Loucy (cell line): ENCODE measurements around the gene CFAP298.
A peak's percentile ranks its signal among the peaks of the same experiment; 100 is the strongest.
"Not testable (repeated sequence)": the region's sequence is repeated elsewhere in the genome, so short reads cannot be mapped to it uniquely, and the experiment has no call there.

Source experiments
- H2AFZ ChIP-seq: fragments of 200-600 bp; sonication (generic); 2 replicates; pipeline ENCODE4 v1.6.0; 2016; ENCODE audit warnings: antibody characterized with exemption, mild to moderate bottlenecking, low read length, moderate library complexity
- H3F3A ChIP-seq: fragments of 200-600 bp; 2 replicates; pipeline ENCODE4 v1.6.0; 2016; ENCODE audit warnings: antibody characterized with exemption, low read depth, mild to moderate bottlenecking
- H3K27me3 ChIP-seq: fragments of 200-600 bp; sonication (generic); 2 replicates; pipeline ENCODE4 v1.6.1; 2014; ENCODE audit warnings: low read length, mild to moderate bottlenecking; ENCODE audit not compliant: insufficient read depth, poor library complexity, severe bottlenecking
- H3K36me3 ChIP-seq: fragments of 200-600 bp; sonication (generic); 2 replicates; pipeline ENCODE4 v1.6.1; 2016; ENCODE audit warnings: low read length; ENCODE audit not compliant: insufficient read depth
- H3K4me1 ChIP-seq: fragments of 200-600 bp; sonication (generic); 2 replicates; pipeline ENCODE4 v1.5.1; 2014; ENCODE audit warnings: low read length, mild to moderate bottlenecking; ENCODE audit not compliant: insufficient read depth, poor library complexity, severe bottlenecking
- H3K4me2 ChIP-seq: fragments of 200-600 bp; sonication (generic); 2 replicates; pipeline ENCODE4 v1.6.0; 2014; ENCODE audit warnings: antibody characterized with exemption, low read length, low read depth, mild to moderate bottlenecking; ENCODE audit not compliant: poor library complexity, severe bottlenecking
- H3K4me3 ChIP-seq: fragments of 200-600 bp; sonication (generic); 2 replicates; pipeline ENCODE4 v1.5.1; 2014; ENCODE audit warnings: low read length, mild to moderate bottlenecking, mixed read lengths; ENCODE audit not compliant: poor library complexity, severe bottlenecking
- H3K79me2 ChIP-seq: fragments of 200-600 bp; sonication (generic); 2 replicates; pipeline ENCODE4 v1.6.1; 2014; ENCODE audit warnings: low read length; ENCODE audit not compliant: insufficient read depth
- H3K9ac ChIP-seq: fragments of 200-600 bp; sonication (generic); 2 replicates; pipeline ENCODE4 v1.6.0; 2014; ENCODE audit warnings: mild to moderate bottlenecking, low read depth, low read length, moderate library complexity; ENCODE audit not compliant: poor library complexity, severe bottlenecking
- H3K9me2 ChIP-seq: fragments of 200-600 bp; sonication (generic); replicated peaks from 2 replicates; pipeline ENCODE4 v1.6.1; 2016; ENCODE audit warnings: low read depth, low read length, mixed read lengths
- H3K9me3 ChIP-seq: fragments of 200-600 bp; sonication (generic); 2 replicates; pipeline ENCODE4 v1.6.1; 2014; ENCODE audit warnings: mild to moderate bottlenecking, antibody characterized with exemption, low read length, low read depth; ENCODE audit not compliant: insufficient read depth
- H4K20me1 ChIP-seq: fragments of 200-600 bp; sonication (generic); 2 replicates; pipeline ENCODE4 v1.6.0; 2014; ENCODE audit warnings: antibody characterized with exemption, low read length, mild to moderate bottlenecking; ENCODE audit not compliant: insufficient read depth, poor library complexity, severe bottlenecking
- EZH2phosphoT487 ChIP-seq: fragments of 200-600 bp; IDR thresholded peaks from 2 replicates; pipeline ENCODE4 v1.6.1; 2018; ENCODE audit warnings: antibody characterized with exemption, mild to moderate bottlenecking, moderate library complexity, borderline replicate concordance
- TF ChIP-seq, protein P1 (sequence below): fragments of 200-600 bp; sonication (generic); conservative IDR thresholded peaks from 2 replicates; pipeline ENCODE4 v1.5.1; 2014; ENCODE audit warnings: mild to moderate bottlenecking, antibody characterized with exemption, low read length

Gene CFAP298

DNA sequence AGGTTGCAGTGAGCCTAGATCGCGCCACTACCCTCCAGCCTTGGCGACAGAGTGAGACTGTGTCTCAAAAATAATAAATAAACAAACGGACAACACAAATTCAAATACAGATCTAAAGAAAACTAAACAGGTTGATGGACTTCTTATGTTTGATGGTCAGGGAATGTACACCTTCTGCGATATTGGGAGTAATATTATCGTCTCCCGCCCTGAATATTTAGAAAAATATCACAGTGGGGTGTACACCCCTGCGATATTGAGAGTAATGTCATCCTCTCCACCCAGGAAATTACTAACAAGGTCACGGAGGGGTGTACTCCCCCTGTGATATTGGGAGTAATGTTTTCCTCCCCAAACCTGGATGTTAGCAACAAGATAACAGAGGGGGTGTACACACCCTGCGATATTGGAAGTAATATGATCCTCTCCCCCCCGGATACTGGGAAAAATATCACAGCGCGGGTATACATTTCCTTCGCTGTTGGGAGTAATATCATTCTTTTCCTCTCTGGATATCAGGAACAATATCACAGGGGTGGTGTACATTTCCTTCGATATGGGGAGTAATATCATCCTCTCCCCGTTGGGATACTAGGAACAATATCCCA lies 1.4 kb upstream of the CFAP298 start:
- H2AFZ ChIP-seq, result peak overlapping the region; percentile 95; the same call in 1 of the 2 replicates
- peaks cover 15% of the 10 kb centered on the region for H3K4me1 ChIP-seq
- no peaks in the 10 kb centered on the region for H3K9me2 ChIP-seq
- peak overlapping the region; percentile 88 for H3K4me3 ChIP-seq
- peak overlapping the region; percentile 83 for H3K9ac ChIP-seq
- TF ChIP-seq, protein P1, sequence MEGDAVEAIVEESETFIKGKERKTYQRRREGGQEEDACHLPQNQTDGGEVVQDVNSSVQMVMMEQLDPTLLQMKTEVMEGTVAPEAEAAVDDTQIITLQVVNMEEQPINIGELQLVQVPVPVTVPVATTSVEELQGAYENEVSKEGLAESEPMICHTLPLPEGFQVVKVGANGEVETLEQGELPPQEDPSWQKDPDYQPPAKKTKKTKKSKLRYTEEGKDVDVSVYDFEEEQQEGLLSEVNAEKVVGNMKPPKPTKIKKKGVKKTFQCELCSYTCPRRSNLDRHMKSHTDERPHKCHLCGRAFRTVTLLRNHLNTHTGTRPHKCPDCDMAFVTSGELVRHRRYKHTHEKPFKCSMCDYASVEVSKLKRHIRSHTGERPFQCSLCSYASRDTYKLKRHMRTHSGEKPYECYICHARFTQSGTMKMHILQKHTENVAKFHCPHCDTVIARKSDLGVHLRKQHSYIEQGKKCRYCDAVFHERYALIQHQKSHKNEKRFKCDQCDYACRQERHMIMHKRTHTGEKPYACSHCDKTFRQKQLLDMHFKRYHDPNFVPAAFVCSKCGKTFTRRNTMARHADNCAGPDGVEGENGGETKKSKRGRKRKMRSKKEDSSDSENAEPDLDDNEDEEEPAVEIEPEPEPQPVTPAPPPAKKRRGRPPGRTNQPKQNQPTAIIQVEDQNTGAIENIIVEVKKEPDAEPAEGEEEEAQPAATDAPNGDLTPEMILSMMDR, result no peak
- no peak for TF ChIP-seq EZH2phosphoT487
- H3K4me2 ChIP-seq, result peak overlapping the region; percentile 86
- no peaks in the 10 kb centered on the region for H3K27me3 ChIP-seq
- no peaks in the 10 kb centered on the region for H3K36me3 ChIP-seq
- H3K9me3 ChIP-seq, result no peaks in the 10 kb centered on the region
- H3K79me2 ChIP-seq, result peaks cover 23% of the 10 kb centered on the region
- H4K20me1 ChIP-seq, result peaks cover 14% of the 10 kb centered on the region
- no peaks in the 10 kb centered on the region for H3F3A ChIP-seq

DNA sequence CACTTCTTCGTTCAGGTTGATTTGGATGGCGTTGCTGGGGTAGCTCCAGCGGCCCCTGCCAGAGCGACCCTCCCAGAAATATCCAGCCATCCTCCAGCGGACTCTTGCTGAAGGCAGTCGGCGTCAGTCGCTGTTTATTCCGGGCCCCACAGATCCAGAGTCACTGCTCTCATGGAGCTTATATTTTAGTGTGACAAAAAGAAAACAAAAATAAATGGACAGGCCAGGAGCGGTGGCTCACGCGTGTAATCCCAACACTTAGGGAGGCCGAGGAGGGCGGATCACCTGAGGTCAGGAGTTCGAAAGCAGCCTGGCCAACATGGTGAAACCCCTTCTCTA lies 791 bp upstream of the CFAP298 start:
- H3K9ac ChIP-seq, result peak overlapping the region; percentile 83
- peak overlapping the region; percentile 86 for H3K4me2 ChIP-seq
- peaks cover 23% of the 10 kb centered on the region for H3K79me2 ChIP-seq
- peaks cover 14% of the 10 kb centered on the region for H4K20me1 ChIP-seq
- no peaks in the 10 kb centered on the region for H3K9me3 ChIP-seq
- peak overlapping the region; percentile 88 for H3K4me3 ChIP-seq
- H3K9me2 ChIP-seq, result no peaks in the 10 kb centered on the region
- no peaks in the 10 kb centered on the region for H3K27me3 ChIP-seq
- TF ChIP-seq, protein P1, result no peak
- no peak for TF ChIP-seq EZH2phosphoT487
- no peaks in the 10 kb centered on the region for H3K36me3 ChIP-seq
- no peaks in the 10 kb centered on the region for H3F3A ChIP-seq
- peaks cover 15% of the 10 kb centered on the region for H3K4me1 ChIP-seq
- H2AFZ ChIP-seq, result peak overlapping the region; percentile 95

DNA sequence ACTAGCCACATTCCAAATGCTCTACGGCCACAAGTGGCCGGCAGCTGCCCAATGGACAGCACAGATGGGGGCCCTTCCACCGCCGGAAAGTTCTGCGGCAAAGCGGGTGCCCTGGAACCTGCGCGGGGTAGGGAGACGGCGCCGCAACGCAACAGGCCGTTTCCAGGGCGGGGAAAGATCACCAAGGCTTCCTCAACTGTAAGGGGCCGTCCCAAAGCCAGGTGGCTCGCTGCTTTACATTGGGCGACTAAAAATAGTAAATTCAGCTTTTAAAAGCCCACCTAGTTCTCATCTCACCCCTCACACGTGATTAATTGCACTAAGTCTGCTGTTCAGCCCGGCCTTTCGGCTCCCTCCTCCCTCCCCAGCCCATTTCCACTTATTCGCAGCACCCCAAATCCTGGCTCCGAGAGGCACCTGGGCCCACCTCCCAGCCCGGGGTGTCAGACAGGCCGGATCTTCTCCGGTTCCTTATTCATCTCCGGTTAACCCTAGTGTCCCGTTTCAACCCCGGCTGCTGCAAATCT lies 643 bp downstream of the CFAP298 start:
- Histone ChIP-seq H3K79me2 (peaks cover 23% of the 10 kb centered on the region), H3K9me2 (no peaks in the 10 kb centered on the region), H3K9ac (peak overlapping the region; percentile 83), H3F3A (no peaks in the 10 kb centered on the region), H3K4me1 (peaks cover 15% of the 10 kb centered on the region), H4K20me1 (peaks cover 14% of the 10 kb centered on the region), H3K36me3 (peaks cover 9% of the 10 kb centered on the region; the same call in 1 of the 2 replicates), H3K9me3 (no peaks in the 10 kb centered on the region), H3K27me3 (no peaks in the 10 kb centered on the region), H2AFZ (peak overlapping the region; percentile 95), H3K4me3 (peak overlapping the region; percentile 88), H3K4me2 (peak overlapping the region; percentile 86)
- TF ChIP-seq EZH2phosphoT487, result no peak
- TF ChIP-seq, protein P1, result no peak

DNA sequence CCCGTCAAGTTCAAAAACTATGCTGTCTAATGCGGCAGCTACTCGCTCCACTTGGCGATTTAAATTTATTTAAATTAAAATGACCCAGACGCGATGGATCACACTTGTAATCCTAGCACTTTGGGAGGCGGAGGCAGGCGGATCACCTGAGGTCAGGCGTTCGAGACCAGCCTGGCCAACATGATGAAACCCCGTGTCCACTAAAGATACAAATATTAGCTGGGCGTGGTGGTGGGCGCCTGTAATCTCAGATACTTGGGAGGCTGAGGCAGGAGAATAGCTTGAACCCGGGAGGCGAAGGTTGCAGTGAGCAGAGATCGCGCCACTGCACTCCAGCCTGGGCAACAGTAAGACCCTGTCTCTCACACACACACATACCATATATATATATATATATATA lies 1.2 kb downstream of the CFAP298 start:
- not testable (repeated sequence) for H3F3A ChIP-seq, H3K27me3 ChIP-seq, H3K9me3 ChIP-seq, H2AFZ ChIP-seq, H3K9me2 ChIP-seq
- Histone ChIP-seq H3K79me2 (peaks cover 23% of the 10 kb centered on the region), H4K20me1 (peaks cover 14% of the 10 kb centered on the region), H3K4me1 (peaks cover 15% of the 10 kb centered on the region), H3K4me3 (peak overlapping the region; percentile 88), H3K36me3 (peaks cover 14% of the 10 kb centered on the region; the same call in 1 of the 2 replicates), H3K9ac (peak overlapping the region; percentile 41), H3K4me2 (peak overlapping the region; percentile 86)
